Left colon (tissue), 2 donors: ENCODE measurements around the gene CRYM. TPM values are rescaled to one million over a fixed set of nuclear protein-coding genes. Genes with fewer than 3 reads are reported as not detected.
"Not testable (repeated sequence)": the region's sequence is repeated elsewhere in the genome, so short reads cannot be mapped to it uniquely, and the experiment has no call there.

Experiments
- ATAC-seq: fragments of 200-7000 bp; cut with Tn5 transposase; one replicate; pipeline ENCODE4 v1.9.1; 2020; ENCODE audit warnings: mild to moderate bottlenecking, moderate library complexity
- DNase-seq, 2 donors: peaks; one replicate each; pipeline ENCODE4 v3.0.0-alpha.2; 2020
- intact Hi-C, 2 donors: fragments of 100-400 bp; cut with DNase I in 1 of 2; cut with micrococcal nuclease in 1 of 2; formaldehyde crosslinking; loops; one replicate each; pipeline versions ENCODE4 v1.11.2 to v1.14.0; 2022; cut with DNase I, micrococcal nuclease
- total RNA-seq, 2 donors: library from RNA; stranded (reverse); fragmentation: NEBNext Ultra II Directional; extraction: Animal tissue kit (Norgen Biotek cat#: 25700); gene quantifications; one replicate each; pipeline ENCODE4 v1.2.1, GENCODE V29; 2021
- donor health status: DM: no; HTN: no; CAD: no.
- donor health status: DM: yes; HTN: yes; CAD: no.

Gene CRYM
- total RNA-seq, 2 donors from 2014 or later = 12.9 to 15.7 TPM

- DNase-seq (peak; percentile 81 to 91), ATAC-seq (peak; percentile 90)
- intact Hi-C loops = no loop called here
Observed at GRCh38 chr16:21260870-21261791, 17.0 kb downstream of the CRYM start.

- intact Hi-C loops = no loop called here
- ATAC-seq = no peak
- DNase-seq = no peak
Observed at GRCh38 chr16:21257284-21257683, 20.8 kb downstream of the CRYM start.

GRCh38 chr16:21256636-21257035, 21.5 kb downstream of the CRYM start:
- ATAC-seq (no peak), DNase-seq (no peak)
- intact Hi-C loops = no loop called here

GRCh38 chr16:21253470-21253869, 24.6 kb downstream of the CRYM start:
- intact Hi-C loops = no loop called here
- DNase-seq = no peak
- ATAC-seq = no peak

- ATAC-seq (no peak), DNase-seq (no peak)
- intact Hi-C loops = no loop called here
Observed at GRCh38 chr16:21250072-21250923, 27.8 kb downstream of the CRYM start.

GRCh38 chr16:21248179-21248578, 29.9 kb downstream of the CRYM start:
- ATAC-seq, intact Hi-C loops, DNase-seq: not testable (repeated sequence)

- DNase-seq = no peak
- peak; percentile 10 for ATAC-seq
- intact Hi-C loops = no loop called here
Observed at GRCh38 chr16:21244518-21245215, 33.4 kb downstream of the CRYM start.

- DNase-seq (no peak), ATAC-seq (no peak)
- intact Hi-C loops = no loop called here
Observed at GRCh38 chr16:21242756-21243155, 35.3 kb downstream of the CRYM start.

GRCh38 chr16:21239646-21240045, 38.4 kb downstream of the CRYM start:
- DNase-seq = no peak
- no peak for ATAC-seq
- intact Hi-C loops = no loop called here

- intact Hi-C loops = no loop called here
- DNase-seq (no peak), ATAC-seq (no peak)
Observed at GRCh38 chr16:21236831-21237230, 41.3 kb downstream of the CRYM start.

- intact Hi-C loops = no loop called here
- no peak for DNase-seq
- peak; percentile 46 for ATAC-seq
Observed at GRCh38 chr16:21235199-21235585, 42.9 kb downstream of the CRYM start.

GRCh38 chr16:21233521-21234150, 44.5 kb downstream of the CRYM start, which contains the start of gene ANKS4B:
ANKS4B (plus strand) TSS chr16:21233699; CDS start chr16:21233738, 39 bp downstream.
- intact Hi-C loops = no loop called here
- ATAC-seq = peak; percentile 95
- peak; percentile 60 to 82 for DNase-seq

GRCh38 chr16:21233045-21233520, 45.0 kb downstream of the CRYM start:
- intact Hi-C loops = no loop called here
- ATAC-seq (no peak), DNase-seq (no peak)

GRCh38 chr16:21228361-21228872, 49.7 kb downstream of the CRYM start:
- ATAC-seq = no peak
- no peak for DNase-seq
- intact Hi-C loops = no loop called here

GRCh38 chr16:21227866-21228265, 50.2 kb downstream of the CRYM start:
- intact Hi-C loops = no loop called here
- ATAC-seq (no peak), DNase-seq (no peak)

- DNase-seq (no peak), ATAC-seq (no peak)
- intact Hi-C loops = no loop called here
Observed at GRCh38 chr16:21226749-21227148, 51.3 kb downstream of the CRYM start.

GRCh38 chr16:21224800-21225199, 53.3 kb downstream of the CRYM start:
- DNase-seq (no peak), ATAC-seq (no peak)
- intact Hi-C loops = no loop called here

GRCh38 chr16:21223787-21224186, 54.3 kb downstream of the CRYM start:
- ATAC-seq (peak; percentile 28), DNase-seq (peak in 1 of 2 donors; percentile 18)
- intact Hi-C loops = no loop called here
